H9 (cell line): ENCODE results near the gene OGG1. TPM values are rescaled to one million over a fixed set of nuclear protein-coding genes. Genes with fewer than 3 reads are reported as not detected.
A peak's percentile ranks its signal among the peaks of the same experiment; 100 is the strongest.

Experiments
- DNase-seq: peaks from one replicate; pipeline ENCODE4 v3.0.0-alpha.2; 2017
- H2AFZ ChIP-seq: one replicate; pipeline ENCODE4 v1.6.1; 2013; ENCODE audit warnings: mild to moderate bottlenecking, low read length, control low read depth, moderate library complexity
- H2AK5ac ChIP-seq: 2 replicates; pipeline ENCODE4 v1.6.1; 2013; ENCODE audit warnings: low read length, control low read depth, mixed read lengths; ENCODE audit not compliant: insufficient read length
- H2BK120ac ChIP-seq: one replicate; pipeline ENCODE4 v1.6.1; 2013; ENCODE audit warnings: low read depth, mild to moderate bottlenecking, low read length, control low read depth, inconsistent platforms; ENCODE audit not compliant: poor library complexity, severe bottlenecking
- H2BK12ac ChIP-seq: 2 replicates; pipeline ENCODE4 v1.6.1; 2013; ENCODE audit warnings: low read length, control low read depth, mixed read lengths, low read depth; ENCODE audit not compliant: insufficient read length
- H2BK15ac ChIP-seq: 2 replicates; pipeline ENCODE4 v1.6.1; 2013; ENCODE audit warnings: low read depth, low read length, control low read depth
- H2BK20ac ChIP-seq: one replicate; pipeline ENCODE4 v1.6.1; 2013; ENCODE audit warnings: low read depth, mild to moderate bottlenecking, low read length, control low read depth, inconsistent platforms; ENCODE audit not compliant: poor library complexity, severe bottlenecking
- H2BK5ac ChIP-seq: 2 replicates; pipeline ENCODE4 v1.6.1; 2013; ENCODE audit warnings: low read length, control low read depth, mixed read lengths; ENCODE audit not compliant: insufficient read length
- H3K14ac ChIP-seq: 2 replicates; pipeline ENCODE4 v1.6.1; 2013; ENCODE audit warnings: low read length, control low read depth; ENCODE audit not compliant: insufficient read depth
- H3K18ac ChIP-seq: 2 replicates; pipeline ENCODE4 v1.6.1; 2013; ENCODE audit warnings: low read depth, mild to moderate bottlenecking, mixed read lengths, low read length, control low read depth; ENCODE audit not compliant: insufficient read length
- H3K23ac ChIP-seq: 2 replicates; pipeline ENCODE4 v1.6.1; 2013; ENCODE audit warnings: low read length, control low read depth, mixed read lengths, low read depth; ENCODE audit not compliant: insufficient read length
- H3K23me2 ChIP-seq: 2 replicates; pipeline ENCODE4 v1.6.1; 2013; ENCODE audit warnings: low read depth, mild to moderate bottlenecking, mixed read lengths, low read length, control low read depth; ENCODE audit not compliant: insufficient read length, poor library complexity, severe bottlenecking
- H3K27ac ChIP-seq: 2 replicates; pipeline ENCODE4 v1.5.1; 2013; ENCODE audit warnings: low read length, control low read depth, mixed read lengths, low read depth; ENCODE audit not compliant: insufficient read length
- H3K27me3 ChIP-seq: 2 replicates; pipeline ENCODE4 v1.6.1; 2013; ENCODE audit warnings: low read length, control low read depth, inconsistent platforms; ENCODE audit not compliant: insufficient read depth
- H3K4ac ChIP-seq: 2 replicates; pipeline ENCODE4 v1.6.1; 2013; ENCODE audit warnings: low read depth, mild to moderate bottlenecking, control low read depth, inconsistent platforms, low read length, moderate library complexity
- H3K4me1 ChIP-seq: 2 replicates; pipeline ENCODE4 v1.6.1; 2013; ENCODE audit warnings: low read length, control low read depth, inconsistent platforms; ENCODE audit not compliant: insufficient read depth
- H3K4me2 ChIP-seq: 2 replicates; pipeline ENCODE4 v1.6.1; 2013; ENCODE audit warnings: low read length, control low read depth, mixed read lengths; ENCODE audit not compliant: insufficient read length, insufficient read depth
- H3K56ac ChIP-seq: 2 replicates; pipeline ENCODE4 v1.6.1; 2013; ENCODE audit warnings: low read depth, mild to moderate bottlenecking, mixed read lengths, low read length, control low read depth; ENCODE audit not compliant: insufficient read length
- H3K79me1 ChIP-seq: 2 replicates; pipeline ENCODE4 v1.6.1; 2013; ENCODE audit warnings: low read depth, mild to moderate bottlenecking, moderate library complexity, low read length, control low read depth, inconsistent platforms; ENCODE audit not compliant: insufficient read depth, poor library complexity, severe bottlenecking
- H3K79me2 ChIP-seq: 2 replicates; pipeline ENCODE4 v1.6.1; 2013; ENCODE audit warnings: low read length, control low read depth, inconsistent platforms; ENCODE audit not compliant: insufficient read depth
- H3K9ac ChIP-seq: 2 replicates; pipeline ENCODE4 v1.6.1; 2013; ENCODE audit warnings: low read length, control low read depth, mixed read lengths; ENCODE audit not compliant: insufficient read length; ENCODE audit errors: extremely low read depth
- H3K9me3 ChIP-seq: one replicate; pipeline ENCODE4 v1.6.1; 2013; ENCODE audit warnings: low read depth, low read length, inconsistent platforms; ENCODE audit not compliant: control insufficient read depth
- H3T11ph ChIP-seq: one replicate; pipeline ENCODE4 v1.6.1; 2013; ENCODE audit warnings: mild to moderate bottlenecking, low read length, control low read depth, inconsistent platforms
- H4K20me1 ChIP-seq: one replicate; pipeline ENCODE4 v1.6.1; 2013; ENCODE audit not compliant: control insufficient read depth, insufficient read length, insufficient read depth
- H4K5ac ChIP-seq: 2 replicates; pipeline ENCODE4 v1.6.1; 2013; ENCODE audit warnings: low read depth, mild to moderate bottlenecking, mixed read lengths, low read length, control low read depth; ENCODE audit not compliant: insufficient read length
- H4K8ac ChIP-seq: replicated peaks from 2 replicates; pipeline ENCODE4 v1.6.1; 2013; ENCODE audit warnings: low read length, control low read depth, mixed read lengths, low read depth; ENCODE audit not compliant: insufficient read length
- H4K91ac ChIP-seq: 2 replicates; pipeline ENCODE4 v1.6.1; 2013; ENCODE audit warnings: low read depth, mild to moderate bottlenecking, moderate library complexity, mixed read lengths, low read length, control low read depth; ENCODE audit not compliant: insufficient read length
- H3K27ac Mint-ChIP-seq, 3 experiments: 2 replicates in 2 of 3; 3 replicates in 1 of 3; pipeline ENCODE4 v1.8.0; 2020 to 2021; ENCODE audit warnings: mixed read lengths in 3 of 3, mild to moderate bottlenecking in 1 of 3, moderate library complexity in 1 of 3
- H3K27me3 Mint-ChIP-seq: 2 replicates; pipeline ENCODE4 v1.8.0; 2021; ENCODE audit warnings: low read depth, mild to moderate bottlenecking, moderate library complexity, mixed read lengths
- H3K36me3 Mint-ChIP-seq, 3 experiments: 2 replicates in 2 of 3; 3 replicates in 1 of 3; pipeline ENCODE4 v1.8.0; 2020 to 2021; ENCODE audit warnings: low read depth in 3 of 3, mixed read lengths in 3 of 3; ENCODE audit not compliant: insufficient read depth in 1 of 3
- H3K4me1 Mint-ChIP-seq, 2 experiments: 2 replicates each; pipeline ENCODE4 v1.8.0; 2020; ENCODE audit warnings: mixed read lengths in 2 of 2
- H3K4me3 Mint-ChIP-seq, 2 experiments: 2 replicates in 1 of 2; 3 replicates in 1 of 2; pipeline ENCODE4 v1.8.0; 2020 to 2021; ENCODE audit warnings: mild to moderate bottlenecking in 2 of 2, mixed read lengths in 2 of 2, moderate library complexity in 1 of 2
- H3K9me3 Mint-ChIP-seq, 2 experiments: 2 replicates in 1 of 2; 3 replicates in 1 of 2; pipeline ENCODE4 v1.8.0; 2020; ENCODE audit warnings: mild to moderate bottlenecking in 2 of 2, mixed read lengths in 2 of 2, moderate library complexity in 1 of 2
- WGBS: extraction: QIAGEN DNeasy Blood & Tissue Kit; methylation state at CpG from one replicate; pipeline ENCODE4 v1.1.7; 2013; ENCODE audit warnings: missing lambda C conversion rate, low lambda C conversion rate, mixed read lengths; ENCODE audit not compliant: insufficient read length; ENCODE audit errors: extremely low coverage; 5-methylcytosine and 5-hydroxymethylcytosine counted together
- total RNA-seq: library from RNA; stranded (reverse); gene quantifications from 2 replicates; pipeline ENCODE4 v1.2.1, GENCODE V29; 2021
- TF ChIP-seq, protein P1 (sequence below): fragments of 200-600 bp; sonication (generic); conservative IDR thresholded peaks from 3 replicates; pipeline ENCODE4 v1.8.0; 2021; ENCODE audit warnings: antibody characterized with exemption, mild to moderate bottlenecking

OGG1 gene
- total RNA-seq, 1 experiment from 2014 or later: 43.4 TPM

- no peak overlapping the region for H2BK120ac ChIP-seq
- peaks cover 14% of the 10 kb centered on the region for H3K23me2 ChIP-seq
- no peak overlapping the region for H3K9ac ChIP-seq
- no peak overlapping the region for H2BK15ac ChIP-seq
- no CpG with 5 or more reads among the region's 2 CpGs for WGBS
- no peak overlapping the region for H3K4me2 ChIP-seq
- Mint-ChIP-seq H3K27ac (0 out of 7 replicates have a peak overlapping the region, but pooled peaks of 1 of the 3 experiments have one; percentile 15), H3K36me3 (peaks cover 0 to 2% (median 0%) of the 10 kb centered on the region in 3 experiments; a peak in 1 of 7 replicates), H3K4me3 (no peak overlapping the region; a peak in 1 of 5 replicates), H3K4me1 (peaks cover 28 to 34% of the 10 kb centered on the region in 2 experiments), H3K27me3 (peaks cover 2% of the 10 kb centered on the region; the same call in 1 of the 2 replicates), H3K9me3 (no peaks in the 10 kb centered on the region; a peak in 1 of 5 replicates)
- no peak overlapping the region for H2AK5ac ChIP-seq
- no peak overlapping the region for H4K5ac ChIP-seq
- H2AFZ ChIP-seq: no peak overlapping the region
- no peaks in the 10 kb centered on the region for H3K79me1 ChIP-seq
- no peaks in the 10 kb centered on the region for H3K4me1 ChIP-seq
- no peak overlapping the region for H2BK5ac ChIP-seq
- H4K20me1 ChIP-seq: no peaks in the 10 kb centered on the region
- H3K14ac ChIP-seq: no peak overlapping the region
- H3T11ph ChIP-seq: no peak overlapping the region
- H3K4ac ChIP-seq: no peak overlapping the region; the same call in 1 of the 2 replicates
- no peak overlapping the region for H4K91ac ChIP-seq
- no peak overlapping the region for H3K23ac ChIP-seq
- H3K9me3 ChIP-seq: no peaks in the 10 kb centered on the region
- no peak overlapping the region for H2BK20ac ChIP-seq
- no peak overlapping the region for H4K8ac ChIP-seq
- TF ChIP-seq, protein P1, sequence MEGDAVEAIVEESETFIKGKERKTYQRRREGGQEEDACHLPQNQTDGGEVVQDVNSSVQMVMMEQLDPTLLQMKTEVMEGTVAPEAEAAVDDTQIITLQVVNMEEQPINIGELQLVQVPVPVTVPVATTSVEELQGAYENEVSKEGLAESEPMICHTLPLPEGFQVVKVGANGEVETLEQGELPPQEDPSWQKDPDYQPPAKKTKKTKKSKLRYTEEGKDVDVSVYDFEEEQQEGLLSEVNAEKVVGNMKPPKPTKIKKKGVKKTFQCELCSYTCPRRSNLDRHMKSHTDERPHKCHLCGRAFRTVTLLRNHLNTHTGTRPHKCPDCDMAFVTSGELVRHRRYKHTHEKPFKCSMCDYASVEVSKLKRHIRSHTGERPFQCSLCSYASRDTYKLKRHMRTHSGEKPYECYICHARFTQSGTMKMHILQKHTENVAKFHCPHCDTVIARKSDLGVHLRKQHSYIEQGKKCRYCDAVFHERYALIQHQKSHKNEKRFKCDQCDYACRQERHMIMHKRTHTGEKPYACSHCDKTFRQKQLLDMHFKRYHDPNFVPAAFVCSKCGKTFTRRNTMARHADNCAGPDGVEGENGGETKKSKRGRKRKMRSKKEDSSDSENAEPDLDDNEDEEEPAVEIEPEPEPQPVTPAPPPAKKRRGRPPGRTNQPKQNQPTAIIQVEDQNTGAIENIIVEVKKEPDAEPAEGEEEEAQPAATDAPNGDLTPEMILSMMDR: no peak
- H2BK12ac ChIP-seq: no peak overlapping the region
- no peak overlapping the region for H3K27ac ChIP-seq
- no peak overlapping the region for H3K56ac ChIP-seq
- no peak overlapping the region for H3K18ac ChIP-seq
- no peaks in the 10 kb centered on the region for H3K27me3 ChIP-seq
- DNase-seq: no peak
- peaks cover 4% of the 10 kb centered on the region; the same call in 1 of the 2 replicates for H3K79me2 ChIP-seq
Observed at GRCh38 chr3:9727743-9728142, 22.0 kb upstream of the OGG1 start.
